Measurements from ENCODE around the gene ATXN1. TPM values are rescaled to one million over a fixed set of nuclear protein-coding genes. Genes with fewer than 3 reads are reported as not detected.

The ATXN1 gene
- total RNA-seq (100 to 1,000 TPM; 121 to 135 TPM), total RNA-seq (161 to 167 reads per million in 2 donors)

GRCh38 chr6:16760516-16761470, at the start of gene ATXN1:
Gene ATXN1 (minus strand): TSS chr6:16761460.
- DNase-seq (peak; percentile 23 to 27 (median 24)), ATAC-seq (peak; percentile 32)
- no peaks in the 10 kb centered on the region for H3K9me3 ChIP-seq (ENCODE audit: control insufficient read depth, low read length, poor library complexity, severe bottlenecking)
- peak within 1 kb of the TSS; percentile 99 for H3K4me3 Mint-ChIP-seq
- peak within 1 kb of the TSS; percentile 99 for H3K27ac Mint-ChIP-seq
- H3K27me3 Mint-ChIP-seq = no peaks in the 10 kb centered on the region
- H3K4me1 Mint-ChIP-seq = peaks cover 48% of the 10 kb centered on the region
- H3K36me3 Mint-ChIP-seq (ENCODE audit: low read depth) = peaks cover 4% of the 10 kb centered on the region

GRCh38 chr6:16810411-16810810, 49.2 kb upstream of the ATXN1 start:
- Mint-ChIP-seq H3K4me1 (no peaks in the 10 kb centered on the region), H3K27me3 (no peaks in the 10 kb centered on the region), H3K4me3 (no peak overlapping the region), H3K27ac (no peak overlapping the region), H3K36me3 (ENCODE audit: low read depth) (no peaks in the 10 kb centered on the region)
- no peaks in the 10 kb centered on the region for H3K9me3 ChIP-seq (ENCODE audit: control insufficient read depth, low read length, poor library complexity, severe bottlenecking)
- no peak for DNase-seq
- no peak for ATAC-seq

GRCh38 chr6:16809753-16810358, 48.6 kb upstream of the ATXN1 start:
- no peaks in the 10 kb centered on the region for H3K9me3 ChIP-seq (ENCODE audit: control insufficient read depth, low read length, poor library complexity, severe bottlenecking)
- Mint-ChIP-seq H3K4me1 (no peaks in the 10 kb centered on the region), H3K27me3 (no peaks in the 10 kb centered on the region), H3K27ac (no peak overlapping the region), H3K4me3 (no peak overlapping the region), H3K36me3 (ENCODE audit: low read depth) (no peaks in the 10 kb centered on the region)
- no peak for DNase-seq
- ATAC-seq = no peak

- Mint-ChIP-seq H3K4me3 (no peak overlapping the region), H3K4me1 (no peaks in the 10 kb centered on the region), H3K36me3 (ENCODE audit: low read depth) (no peaks in the 10 kb centered on the region), H3K27me3 (no peaks in the 10 kb centered on the region), H3K27ac (no peak overlapping the region)
- no peaks in the 10 kb centered on the region for H3K9me3 ChIP-seq (ENCODE audit: control insufficient read depth, low read length, poor library complexity, severe bottlenecking)
- ATAC-seq = no peak
- no peak for DNase-seq
Observed at GRCh38 chr6:16807956-16808355, 46.7 kb upstream of the ATXN1 start.

- H3K36me3 Mint-ChIP-seq (ENCODE audit: low read depth) = no peaks in the 10 kb centered on the region
- H3K4me3 Mint-ChIP-seq = no peak overlapping the region
- no peaks in the 10 kb centered on the region for H3K4me1 Mint-ChIP-seq
- ATAC-seq = no peak
- no peaks in the 10 kb centered on the region for H3K27me3 Mint-ChIP-seq
- H3K27ac Mint-ChIP-seq = no peak overlapping the region
- no peak for DNase-seq
- no peaks in the 10 kb centered on the region for H3K9me3 ChIP-seq (ENCODE audit: control insufficient read depth, low read length, poor library complexity, severe bottlenecking)
Observed at GRCh38 chr6:16806363-16806762, 45.1 kb upstream of the ATXN1 start.

GRCh38 chr6:16805243-16805950, 44.1 kb upstream of the ATXN1 start:
- H3K4me3 Mint-ChIP-seq = no peak overlapping the region
- peaks cover 5% of the 10 kb centered on the region for H3K4me1 Mint-ChIP-seq
- no peak overlapping the region for H3K27ac Mint-ChIP-seq
- DNase-seq (no peak), ATAC-seq (no peak)
- no peaks in the 10 kb centered on the region for H3K27me3 Mint-ChIP-seq
- H3K36me3 Mint-ChIP-seq (ENCODE audit: low read depth) = peaks cover 2% of the 10 kb centered on the region
- no peaks in the 10 kb centered on the region for H3K9me3 ChIP-seq (ENCODE audit: control insufficient read depth, low read length, poor library complexity, severe bottlenecking)

GRCh38 chr6:16804546-16805242, 43.4 kb upstream of the ATXN1 start:
- Mint-ChIP-seq H3K4me1 (peaks cover 6% of the 10 kb centered on the region), H3K27me3 (no peaks in the 10 kb centered on the region), H3K27ac (no peak overlapping the region), H3K36me3 (ENCODE audit: low read depth) (peaks cover 2% of the 10 kb centered on the region), H3K4me3 (no peak overlapping the region)
- ATAC-seq (no peak), DNase-seq (no peak)
- H3K9me3 ChIP-seq (ENCODE audit: control insufficient read depth, low read length, poor library complexity, severe bottlenecking) = no peaks in the 10 kb centered on the region

GRCh38 chr6:16803294-16804200, 42.3 kb upstream of the ATXN1 start:
- ATAC-seq = no peak
- Mint-ChIP-seq H3K27ac (no peak overlapping the region), H3K4me1 (peaks cover 6% of the 10 kb centered on the region)

GRCh38 chr6:16802071-16802470, 40.8 kb upstream of the ATXN1 start:
- H3K36me3 Mint-ChIP-seq (ENCODE audit: low read depth) = peaks cover 2% of the 10 kb centered on the region
- no peak overlapping the region for H3K27ac Mint-ChIP-seq
- no peaks in the 10 kb centered on the region for H3K9me3 ChIP-seq (ENCODE audit: control insufficient read depth, low read length, poor library complexity, severe bottlenecking)
- H3K27me3 Mint-ChIP-seq = no peaks in the 10 kb centered on the region
- DNase-seq (no peak), ATAC-seq (no peak)
- H3K4me1 Mint-ChIP-seq = peaks cover 6% of the 10 kb centered on the region
- H3K4me3 Mint-ChIP-seq = no peak overlapping the region

More at GRCh38 chr6:16803294-16804200, 42.3 kb upstream of the ATXN1 start:
- Mint-ChIP-seq H3K36me3 (ENCODE audit: low read depth) (peaks cover 2% of the 10 kb centered on the region), H3K4me3 (no peak overlapping the region), H3K27me3 (no peaks in the 10 kb centered on the region)
- no peak for DNase-seq
- no peaks in the 10 kb centered on the region for H3K9me3 ChIP-seq (ENCODE audit: control insufficient read depth, low read length, poor library complexity, severe bottlenecking)

GRCh38 chr6:16800942-16801341, 39.7 kb upstream of the ATXN1 start:
- Mint-ChIP-seq H3K4me3 (no peak overlapping the region), H3K36me3 (ENCODE audit: low read depth) (peaks cover 2% of the 10 kb centered on the region), H3K4me1 (peaks cover 6% of the 10 kb centered on the region), H3K27me3 (no peaks in the 10 kb centered on the region), H3K27ac (no peak overlapping the region)
- no peaks in the 10 kb centered on the region for H3K9me3 ChIP-seq (ENCODE audit: control insufficient read depth, low read length, poor library complexity, severe bottlenecking)
- ATAC-seq (no peak), DNase-seq (no peak)

GRCh38 chr6:16800341-16800740, 39.1 kb upstream of the ATXN1 start:
- Mint-ChIP-seq H3K27ac (no peak overlapping the region), H3K4me1 (peaks cover 6% of the 10 kb centered on the region), H3K27me3 (no peaks in the 10 kb centered on the region), H3K4me3 (no peak overlapping the region), H3K36me3 (ENCODE audit: low read depth) (peaks cover 2% of the 10 kb centered on the region)
- no peaks in the 10 kb centered on the region for H3K9me3 ChIP-seq (ENCODE audit: control insufficient read depth, low read length, poor library complexity, severe bottlenecking)
- DNase-seq = no peak
- ATAC-seq = no peak
